HG03280 (cell line): ENCODE results near the gene TMEM221.
A peak's percentile ranks its signal among the peaks of the same experiment; 100 is the strongest.

ENCODE experiments used
- ATAC-seq: cut with Tn5 transposase; IDR thresholded peaks from one replicate; pipeline ENCODE4 v1.9.1; 2021; ENCODE audit warnings: mild to moderate bottlenecking, moderate library complexity; ENCODE audit not compliant: unreplicated experiment

Gene TMEM221

DNA sequence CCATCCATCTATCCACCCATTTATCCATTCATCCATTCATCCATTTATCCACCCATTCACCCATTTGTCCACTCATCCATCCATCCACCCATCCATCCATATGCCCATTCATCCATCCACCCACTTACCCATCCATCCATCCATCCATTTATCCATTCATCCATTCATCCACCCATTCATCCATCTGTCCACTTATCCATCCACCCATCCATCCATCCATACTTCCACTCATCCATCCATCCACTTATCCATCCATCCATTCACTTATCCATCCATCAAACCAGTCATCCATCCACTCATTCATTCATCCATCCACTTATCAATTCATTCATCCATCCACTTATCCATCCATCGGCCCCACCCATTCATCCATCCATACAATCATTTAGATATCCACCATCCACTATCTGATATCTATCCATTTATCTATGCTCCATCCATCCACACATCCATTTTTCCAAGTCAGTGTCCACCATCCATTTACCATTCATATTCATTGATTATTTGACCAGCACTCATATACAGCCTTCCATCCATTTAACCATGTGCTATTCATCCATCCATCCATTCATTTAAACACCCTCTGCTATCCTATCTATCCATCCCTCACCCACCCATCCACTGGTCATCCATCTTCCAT, 2.8 kb downstream of the TMEM221 start:
- ATAC-seq = no peak

DNA sequence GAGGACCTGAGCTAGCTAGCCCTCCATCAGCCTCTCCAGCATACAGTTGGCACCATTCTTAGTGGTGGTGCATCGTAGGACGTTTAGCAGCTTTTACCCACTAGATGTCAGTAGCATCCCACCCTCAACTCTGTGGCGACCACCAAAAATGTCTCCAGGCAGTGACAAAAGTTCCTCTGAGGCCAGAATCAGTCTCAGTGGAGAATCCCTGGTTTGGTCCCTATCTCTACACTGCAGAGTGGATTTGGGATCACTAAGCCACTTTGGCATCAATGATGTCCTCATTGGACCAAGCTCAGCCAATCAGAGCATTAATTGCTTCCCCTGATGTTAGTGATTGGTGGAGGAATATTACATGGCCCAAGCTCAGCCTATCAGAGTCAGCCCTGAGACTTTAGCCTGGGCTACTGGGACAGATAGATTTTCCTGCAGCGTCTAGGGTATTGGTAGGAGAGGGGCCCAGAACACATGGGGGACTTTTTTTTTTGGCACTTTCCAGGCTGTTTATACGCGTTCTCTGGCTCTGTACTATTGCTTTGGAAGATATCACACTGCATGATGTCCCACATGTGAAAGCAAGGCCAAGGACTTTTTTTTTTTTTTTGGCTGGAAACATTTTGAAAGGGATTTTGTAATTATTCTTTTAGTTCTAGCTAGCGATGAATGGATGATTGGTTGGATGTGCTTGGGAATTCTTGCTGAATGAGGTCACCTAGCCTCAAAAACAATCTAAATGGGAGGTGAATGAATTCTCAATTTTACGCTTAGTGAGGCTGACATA, 7.0 kb downstream of the TMEM221 start:
- ATAC-seq = no peak

DNA sequence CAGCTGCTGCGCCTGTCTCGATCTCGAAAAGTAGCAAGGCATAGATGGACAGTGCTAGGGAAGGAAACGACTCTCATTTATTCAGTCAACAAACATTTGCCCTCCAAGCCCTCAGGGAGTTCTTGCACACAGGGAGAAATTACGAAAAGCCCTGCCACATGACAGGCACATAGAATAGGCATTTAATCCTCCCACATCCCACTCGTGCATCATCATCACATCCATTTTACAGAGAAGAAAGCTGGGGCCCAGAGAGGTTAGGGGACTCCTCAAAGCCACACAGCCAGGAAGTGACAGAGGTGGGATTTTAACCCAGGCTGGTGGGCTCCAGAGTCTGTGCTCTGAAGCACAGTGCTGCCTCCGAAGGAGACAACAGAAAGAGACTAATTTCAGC, 11.6 kb downstream of the TMEM221 start:
- ATAC-seq = no peak

DNA sequence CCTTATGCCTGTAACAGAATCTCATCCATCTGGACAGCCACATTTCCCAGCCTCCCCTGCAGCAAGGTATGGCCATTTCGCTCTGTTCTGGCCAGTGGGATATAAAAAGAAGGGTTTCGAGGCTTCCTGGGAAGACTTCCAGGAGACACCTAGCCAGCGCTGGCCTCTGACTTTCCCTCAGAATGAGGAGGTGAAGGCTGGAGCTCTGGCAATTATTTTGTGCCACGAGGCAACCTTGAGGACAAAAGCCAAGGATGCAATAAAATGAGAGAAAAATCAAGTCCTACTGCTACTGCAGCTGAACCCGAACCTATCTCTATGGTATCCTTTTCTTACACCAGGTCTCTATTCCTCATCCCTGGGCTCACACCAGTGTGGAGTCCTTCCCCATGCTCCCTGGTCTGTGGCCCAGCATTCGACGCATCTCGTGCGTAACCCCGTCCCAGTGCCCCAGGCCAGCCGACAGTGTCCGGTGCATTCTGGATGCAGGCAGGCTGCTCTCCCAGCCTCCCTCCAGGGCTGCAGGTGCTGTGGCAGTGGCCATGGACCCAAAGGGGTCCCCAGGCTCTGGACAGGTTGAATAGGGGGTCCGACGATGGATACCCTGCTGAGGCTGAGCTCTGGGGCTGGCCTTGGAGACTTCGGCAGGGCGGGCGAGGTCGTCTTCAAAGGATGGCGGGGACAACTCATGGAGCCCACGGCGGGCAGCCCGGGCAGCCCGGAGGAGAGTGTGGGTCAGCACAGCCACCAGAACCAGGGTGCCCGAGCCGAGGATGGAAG, 12.2 kb downstream of the TMEM221 start:
- no peak for ATAC-seq

DNA sequence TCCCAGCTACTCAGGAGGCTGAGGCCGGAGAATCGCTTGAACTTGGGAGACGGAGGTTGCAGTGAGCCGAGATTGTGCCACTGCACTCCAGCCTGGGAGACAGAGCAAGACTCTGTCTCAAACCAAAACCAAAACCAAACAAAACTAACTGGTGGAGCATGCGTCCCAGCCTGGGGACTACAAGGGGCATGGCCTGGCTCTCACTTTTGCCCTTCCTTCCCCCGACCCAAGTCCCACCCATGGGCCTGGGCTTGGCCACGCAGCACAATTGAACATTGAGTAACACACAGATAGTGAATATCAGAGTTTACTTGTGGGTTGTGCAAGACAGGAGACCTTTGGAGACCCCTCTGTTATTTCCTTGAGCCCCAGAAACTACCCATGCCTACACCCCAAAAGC, 13.2 kb downstream of the TMEM221 start:
- ATAC-seq = no peak

DNA sequence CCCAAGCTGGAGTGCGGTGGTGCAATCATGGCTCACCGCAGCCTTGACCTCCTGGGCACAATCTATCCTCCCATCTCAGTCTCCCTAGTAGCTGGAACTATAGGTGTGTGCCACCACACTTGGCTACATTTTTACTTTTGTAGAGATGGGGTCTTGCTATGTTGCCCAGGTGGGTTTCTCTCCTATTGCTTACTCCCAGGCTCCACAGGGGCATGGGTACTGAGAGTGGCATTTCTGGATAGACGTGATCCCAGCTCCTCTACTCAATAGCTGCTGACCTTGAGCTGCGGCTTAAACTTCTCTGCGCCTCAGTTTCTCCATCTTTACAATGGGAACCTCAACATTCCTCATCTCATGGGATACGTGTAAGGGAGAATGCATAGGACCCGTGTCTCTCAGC, 17.1 kb downstream of the TMEM221 start:
- no peak for ATAC-seq

DNA sequence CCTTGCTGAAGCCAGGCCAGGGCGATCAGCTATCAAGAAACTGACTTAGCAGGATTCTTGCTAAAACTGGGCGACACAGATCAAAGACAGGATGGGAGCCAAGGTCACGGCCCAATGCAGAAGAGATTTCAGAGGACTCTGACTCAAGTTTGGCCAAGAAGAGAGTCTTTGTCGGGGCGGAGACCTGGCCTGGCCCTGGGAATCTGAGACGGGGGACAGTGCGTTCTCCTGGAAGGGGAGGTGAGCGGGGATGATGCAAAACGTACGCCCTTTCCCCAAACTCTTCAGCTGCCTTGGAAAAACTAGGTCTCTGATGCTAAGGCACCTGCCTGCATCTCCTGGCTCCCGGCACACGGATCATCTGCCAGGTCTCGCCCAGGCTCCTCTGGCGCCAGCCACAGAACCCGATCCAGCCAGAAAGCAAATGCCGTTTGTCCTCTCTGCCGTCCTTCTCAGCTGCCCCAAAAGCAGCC, 18.8 kb downstream of the TMEM221 start:
- no peak for ATAC-seq

DNA sequence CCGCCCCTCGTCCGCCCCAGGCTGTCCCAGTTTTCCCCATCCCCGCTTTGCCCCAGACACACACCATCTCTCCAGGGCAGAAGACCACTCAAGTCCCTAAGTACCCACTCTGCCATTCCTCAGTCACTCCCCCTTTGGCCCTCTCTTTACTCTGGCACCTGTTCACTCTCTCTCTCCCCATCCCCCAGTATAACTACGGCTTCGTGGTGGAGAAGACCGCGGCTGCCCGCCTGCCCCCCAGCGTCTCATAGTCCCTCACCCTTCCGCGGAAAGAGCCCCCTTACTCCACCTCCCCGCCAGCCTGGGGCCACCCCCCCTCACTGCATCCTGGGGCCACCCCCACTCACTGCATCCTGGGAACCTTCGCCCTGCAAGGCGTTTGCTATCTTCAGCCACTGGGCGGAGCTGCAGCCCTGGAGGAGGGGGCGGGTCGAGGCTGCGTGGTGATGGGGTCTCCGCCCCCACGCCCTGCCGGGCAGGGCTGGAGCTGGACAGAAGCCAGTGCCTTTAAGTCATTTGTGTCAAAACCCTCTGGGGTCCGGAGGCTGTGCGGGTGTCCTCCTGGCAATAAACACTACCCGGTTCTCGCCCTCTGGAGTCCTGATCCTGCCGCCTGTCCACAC, 23.6 kb downstream of the TMEM221 start:
- no peak for ATAC-seq

DNA sequence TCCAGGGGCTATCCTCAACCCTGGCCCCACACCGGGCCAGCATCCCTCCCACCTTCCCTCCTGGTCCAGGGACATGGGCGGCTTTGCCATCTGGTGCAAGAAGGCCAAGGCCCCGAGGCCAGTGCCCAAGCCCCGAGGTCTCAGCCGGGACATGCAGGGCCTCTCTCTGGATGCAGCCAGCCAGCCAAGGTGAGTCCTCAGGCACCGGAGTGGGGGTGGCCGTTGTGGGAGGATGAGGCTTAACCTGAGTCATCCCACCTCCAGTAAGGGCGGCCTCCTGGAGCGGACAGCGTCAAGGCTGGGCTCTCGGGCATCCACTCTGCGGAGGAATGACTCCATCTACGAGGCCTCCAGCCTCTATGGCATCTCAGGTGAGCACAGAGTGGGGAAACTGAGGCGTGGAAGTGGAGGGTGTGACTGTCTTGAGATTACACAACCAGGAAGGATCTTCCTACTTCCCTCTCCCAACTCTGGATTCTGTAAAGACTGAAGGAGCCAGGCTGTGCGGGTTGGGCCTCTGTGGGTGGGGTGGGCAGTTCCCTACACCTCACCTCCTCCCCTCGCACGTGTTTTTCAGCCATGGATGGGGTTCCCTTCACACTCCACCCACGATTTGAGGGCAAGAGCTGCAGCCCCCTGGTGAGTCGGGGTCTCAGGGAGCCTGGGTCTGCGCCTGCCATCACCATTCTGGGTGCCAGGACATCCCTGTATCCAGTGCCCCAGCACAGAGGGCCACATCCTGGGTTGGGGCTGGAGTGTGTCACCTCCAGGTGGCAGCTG, 24.8 kb downstream of the TMEM221 start:
- no peak for ATAC-seq

DNA sequence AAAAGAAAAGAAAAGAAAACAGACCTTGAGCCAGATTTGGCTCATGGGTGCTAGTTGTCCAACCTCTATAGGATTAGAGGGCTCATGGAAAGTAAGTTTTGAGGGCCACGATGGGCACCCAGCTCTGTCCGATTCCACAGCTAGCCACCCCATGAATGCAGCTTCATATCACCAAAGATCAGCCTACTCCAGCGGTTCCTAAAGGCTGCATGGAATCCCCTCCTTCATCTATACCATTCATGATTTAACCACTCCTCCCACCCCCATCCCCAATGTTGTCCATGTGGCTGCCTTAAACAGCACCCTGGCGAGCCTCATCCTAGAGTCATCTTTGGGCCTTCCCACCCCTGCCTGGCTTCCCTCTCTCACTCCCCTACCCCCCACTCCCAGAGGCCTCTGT, 26.5 kb downstream of the TMEM221 start:
- no peak for ATAC-seq

DNA sequence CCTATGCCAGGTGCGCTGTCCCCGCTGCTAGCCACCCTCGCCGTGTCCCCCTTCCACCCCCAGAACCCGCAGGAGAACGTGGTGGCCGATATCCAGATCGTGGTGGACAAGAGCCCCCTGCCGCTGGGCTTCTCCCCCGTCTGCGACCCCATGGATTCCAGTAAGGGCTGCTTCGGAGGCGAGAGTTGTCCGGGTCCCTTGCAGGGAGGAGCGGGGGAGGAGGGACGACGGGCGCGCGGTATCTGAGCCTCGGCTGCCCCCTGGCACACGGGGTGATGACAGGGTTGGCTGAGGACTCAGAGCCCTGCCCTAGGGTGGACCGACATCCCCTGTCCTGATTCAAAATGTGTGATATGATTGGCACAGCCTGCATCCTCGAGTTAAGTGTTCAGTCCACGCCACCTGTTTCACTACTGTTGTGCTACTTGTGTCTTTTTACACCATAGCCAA, 28.0 kb downstream of the TMEM221 start:
- no peak for ATAC-seq

DNA sequence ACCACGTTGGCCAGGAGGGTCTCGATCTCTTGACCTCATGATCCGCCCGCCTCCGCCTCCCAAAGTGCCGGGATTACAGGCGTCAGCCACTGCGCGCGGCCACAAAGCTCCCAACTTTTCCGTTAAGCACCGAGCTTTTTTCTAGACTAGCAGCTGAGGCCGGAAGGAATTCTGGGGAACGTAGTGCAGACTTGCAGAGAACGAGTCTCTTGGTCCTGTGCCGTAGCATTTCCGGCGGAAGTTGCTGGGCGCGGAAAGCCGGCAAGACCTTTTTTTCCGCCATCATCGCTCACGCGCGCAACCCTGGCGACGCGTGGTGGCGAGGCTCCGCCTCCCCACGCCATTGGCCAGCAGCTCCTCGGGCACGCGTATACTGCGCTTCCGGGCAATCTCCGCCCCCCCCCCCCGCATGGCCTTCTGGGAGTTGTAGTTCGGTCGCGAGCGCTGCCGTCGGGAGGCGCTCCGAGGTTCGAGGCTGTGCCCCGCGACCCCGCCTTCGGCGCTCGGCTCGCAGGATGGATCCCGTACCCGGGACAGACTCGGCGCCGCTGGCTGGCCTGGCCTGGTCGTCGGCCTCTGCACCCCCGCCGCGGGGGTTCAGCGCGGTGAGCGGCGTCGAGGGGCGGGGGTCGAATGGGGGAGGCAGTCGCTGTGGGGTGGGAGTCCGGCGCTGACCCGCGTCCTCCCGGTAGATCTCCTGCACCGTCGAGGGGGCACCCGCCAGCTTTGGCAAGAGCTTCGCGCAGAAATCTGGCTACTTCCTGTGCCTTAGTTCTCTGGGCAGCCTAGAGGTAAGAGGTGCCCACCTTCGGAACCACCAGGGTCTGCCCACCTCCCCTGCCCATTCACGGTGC, 28.6 kb downstream of the TMEM221 start, which contains the start of gene MVB12A:
MVB12A (plus strand) TSS at position 427 of the 854 bp plus-strand sequence; CDS start at position 516, 89 bp downstream.
- peak; percentile 91 for ATAC-seq

DNA sequence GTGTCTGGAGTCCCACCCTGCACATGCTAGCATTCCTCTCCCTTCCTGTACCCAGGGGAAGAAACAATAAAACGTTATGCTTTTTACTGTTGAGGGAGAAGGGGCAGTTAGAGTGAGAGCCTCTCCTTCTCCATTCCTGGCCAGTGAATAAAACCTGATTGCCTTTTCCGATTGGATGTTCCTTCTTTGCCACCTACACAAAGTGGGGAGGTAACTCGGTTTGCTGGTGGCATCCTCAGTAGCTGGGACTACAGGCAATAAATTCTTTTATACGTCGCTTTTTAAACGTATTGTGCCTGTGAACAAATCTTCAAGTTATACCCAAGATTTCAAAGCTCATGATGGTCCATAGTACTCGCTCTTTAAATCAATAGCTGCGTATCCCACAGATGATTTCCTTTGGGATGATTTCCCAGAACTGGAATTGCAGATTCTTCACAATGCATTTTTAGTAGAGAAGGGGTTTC, 29.3 kb downstream of the TMEM221 start:
- ATAC-seq = no peak

DNA sequence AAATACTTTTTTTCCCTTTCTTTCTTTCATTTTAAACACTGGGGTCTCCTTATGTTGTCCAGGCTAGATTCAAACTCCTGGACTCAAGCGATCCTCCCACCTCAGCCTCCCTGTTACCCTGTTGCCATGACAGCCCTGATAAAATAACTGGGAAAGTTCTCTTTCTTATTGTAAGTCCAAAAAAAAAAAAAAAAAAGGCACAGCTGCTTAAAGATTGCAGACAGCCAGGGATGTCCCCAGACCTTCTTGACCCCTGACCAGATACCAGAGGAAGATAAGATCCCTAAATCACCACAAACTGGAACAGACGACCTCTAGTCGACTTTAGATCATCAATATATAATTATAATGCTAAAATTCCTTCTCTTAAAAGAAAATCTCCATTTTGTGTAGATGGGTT, 29.8 kb downstream of the TMEM221 start:
- ATAC-seq = no peak

DNA sequence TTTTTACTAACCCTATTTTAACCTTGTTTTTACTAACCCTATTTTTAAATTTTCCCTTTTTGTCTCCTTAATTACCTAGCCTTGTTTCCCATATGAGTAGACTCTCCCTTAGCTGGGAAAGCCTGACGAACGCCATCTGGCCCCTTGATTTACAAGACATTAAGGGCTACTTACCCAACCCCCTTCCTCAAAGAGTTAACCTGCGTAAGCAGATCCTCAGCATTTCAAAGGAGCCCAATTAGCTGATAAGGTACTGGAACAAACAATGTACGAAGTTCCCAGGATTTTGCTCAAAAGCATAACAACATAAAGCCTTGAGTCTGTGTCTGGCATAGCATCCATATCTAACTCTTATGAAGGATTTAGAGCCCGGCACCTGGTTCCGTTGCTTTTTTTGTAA, 33.3 kb downstream of the TMEM221 start:
- no peak for ATAC-seq

DNA sequence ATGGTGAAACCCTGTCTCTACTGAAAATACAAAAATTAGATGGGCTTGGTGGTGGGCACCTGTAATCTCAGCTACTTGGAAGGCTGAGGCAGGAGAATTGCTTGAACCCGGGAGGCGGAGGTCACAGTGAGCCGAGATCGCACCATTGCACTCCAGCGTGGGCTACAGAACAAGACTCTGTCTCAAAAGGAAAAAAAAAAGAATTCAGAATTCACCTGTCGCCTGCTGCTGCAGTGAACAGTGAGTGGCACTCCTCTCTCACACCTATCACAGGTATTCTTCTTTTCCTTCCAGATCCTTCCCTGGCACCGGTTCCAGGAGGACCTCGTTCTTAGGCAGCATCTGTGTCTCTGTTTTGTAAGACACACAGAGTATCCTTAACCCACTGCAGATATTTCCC, 34.4 kb downstream of the TMEM221 start:
- no peak for ATAC-seq

DNA sequence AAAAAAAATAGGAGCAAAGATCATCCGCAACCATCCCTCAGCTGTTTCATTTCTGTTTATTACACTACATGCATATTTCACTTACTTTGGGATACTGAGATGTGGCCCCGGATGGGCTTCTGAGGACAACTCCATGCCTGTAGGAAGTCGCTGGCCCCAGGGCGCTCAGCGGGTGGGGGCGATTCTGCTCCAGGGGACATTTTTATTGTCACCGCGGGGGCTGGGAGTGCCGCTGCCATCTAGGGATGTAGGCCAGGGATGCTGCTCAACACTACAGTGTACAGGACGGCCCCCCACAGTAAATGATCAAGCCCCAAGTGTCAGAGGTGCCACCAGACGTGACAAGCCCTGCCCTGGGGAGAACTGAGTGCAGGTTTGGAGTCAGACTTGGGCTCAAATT, 36.7 kb downstream of the TMEM221 start:
- no peak for ATAC-seq

DNA sequence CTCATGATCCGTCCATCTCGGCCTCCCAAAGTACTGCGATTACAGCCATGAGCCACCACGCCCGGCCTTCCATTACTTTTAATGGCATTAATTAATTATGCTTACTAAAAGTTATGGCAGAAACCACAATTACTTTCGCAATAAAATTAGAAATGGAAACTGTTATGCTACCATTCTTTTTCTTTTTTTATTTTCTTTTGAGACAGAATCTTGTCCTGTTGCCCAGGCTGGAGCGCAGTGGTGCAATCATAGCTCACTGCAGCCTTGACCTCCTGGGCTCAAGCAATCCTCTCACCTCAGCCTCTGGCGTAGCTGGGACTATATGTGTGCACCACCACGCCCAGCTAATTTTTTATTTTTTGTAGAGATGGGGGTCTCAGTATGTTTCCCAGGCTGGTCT, 38.5 kb downstream of the TMEM221 start:
- ATAC-seq = no peak

DNA sequence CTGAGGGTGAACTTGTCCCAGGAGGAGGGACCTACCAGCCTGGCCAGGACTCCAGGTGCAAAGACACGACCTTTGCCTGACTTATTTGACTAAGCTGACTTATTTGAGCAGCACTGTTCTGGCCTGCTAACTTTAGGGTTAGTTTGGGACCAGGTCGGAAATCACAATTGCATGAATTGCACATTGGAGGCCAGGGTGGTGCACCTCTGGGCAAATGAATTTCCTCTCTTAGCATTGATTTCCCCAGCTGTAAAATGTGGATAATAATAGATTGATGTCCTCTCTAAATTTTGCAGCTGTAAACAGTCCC, 41.6 kb downstream of the TMEM221 start:
- ATAC-seq = no peak
